ES-I3 (cell line): ENCODE measurements around the gene SLC34A3.
A peak's percentile ranks its signal among the peaks of the same experiment; 100 is the strongest.

ENCODE experiments used
- H3K36me3 ChIP-seq: 2 replicates; pipeline ENCODE4 v1.6.1; 2013; ENCODE audit warnings: mild to moderate bottlenecking, low read length, control low read depth, moderate library complexity; ENCODE audit not compliant: insufficient read depth
- H3K4me1 ChIP-seq: 2 replicates; pipeline ENCODE4 v1.6.1; 2013; ENCODE audit warnings: mild to moderate bottlenecking, control low read depth, low read length; ENCODE audit not compliant: insufficient read depth
- H3K9ac ChIP-seq: 2 replicates; pipeline ENCODE4 v1.6.1; 2013; ENCODE audit warnings: low read depth, mild to moderate bottlenecking, low read length, moderate library complexity
- H3K9me3 ChIP-seq: 2 replicates; pipeline ENCODE4 v1.6.1; 2013; ENCODE audit warnings: mild to moderate bottlenecking, low read length, moderate library complexity; ENCODE audit not compliant: control insufficient read depth, insufficient read depth

SLC34A3 gene

DNA sequence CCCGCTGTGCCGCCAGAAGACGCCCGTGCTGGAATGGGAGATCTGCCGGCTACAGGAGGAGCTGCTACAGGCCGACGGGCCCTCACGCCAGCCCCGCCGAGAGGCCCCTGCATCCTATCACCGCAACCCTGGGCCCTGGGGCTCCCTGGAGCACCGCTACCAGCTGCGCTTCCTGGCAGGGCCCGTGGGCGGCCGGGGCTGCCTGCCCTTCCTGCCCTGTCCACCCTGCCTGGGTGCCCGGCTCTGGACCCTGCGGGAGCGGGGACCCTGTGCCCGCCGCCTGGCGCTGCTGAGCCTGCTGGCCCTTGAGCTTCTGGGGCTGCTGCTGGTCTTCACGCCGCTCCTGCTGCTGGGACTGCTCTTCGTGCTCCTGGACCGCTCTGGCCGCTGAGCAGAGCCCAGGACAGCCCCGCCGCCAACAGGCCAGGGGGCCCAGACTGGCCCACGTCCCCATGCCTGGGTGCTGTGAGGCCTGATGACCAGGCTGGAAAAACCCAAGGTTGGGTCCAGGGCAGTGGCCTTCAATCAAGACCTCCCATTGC, 12.4 kb upstream of the SLC34A3 start:
- no peak overlapping the region for H3K9ac ChIP-seq
- H3K36me3 ChIP-seq = no peaks in the 10 kb centered on the region
- H3K4me1 ChIP-seq = no peaks in the 10 kb centered on the region; the same call in 1 of the 2 replicates
- no peaks in the 10 kb centered on the region for H3K9me3 ChIP-seq

DNA sequence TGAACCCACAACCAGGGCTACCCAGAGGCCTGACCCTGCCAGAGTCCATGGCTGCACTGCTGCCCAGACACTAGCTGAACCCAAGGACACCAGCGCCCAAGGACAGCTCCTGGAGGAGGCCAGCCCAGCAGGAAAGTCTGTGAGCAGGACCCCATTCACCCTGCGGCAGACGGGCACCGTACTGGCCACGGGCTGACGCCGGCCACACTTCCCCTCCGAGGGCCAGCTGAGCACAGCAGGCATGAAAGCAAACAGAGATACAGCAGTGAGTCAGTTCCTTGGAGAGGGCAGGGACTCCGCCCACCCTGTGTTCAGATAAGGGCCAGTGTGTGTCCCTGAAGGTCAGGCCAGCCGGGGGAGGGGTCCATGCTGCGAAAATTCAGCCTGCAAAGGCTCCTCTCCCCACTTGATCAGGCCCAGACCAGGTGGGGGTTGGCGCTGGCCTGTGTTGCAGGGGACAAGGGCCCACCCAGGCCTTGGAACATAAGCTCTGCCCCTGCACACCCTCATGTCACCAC, 11.9 kb upstream of the SLC34A3 start:
- no peak overlapping the region for H3K9ac ChIP-seq
- no peaks in the 10 kb centered on the region; the same call in 1 of the 2 replicates for H3K4me1 ChIP-seq
- H3K9me3 ChIP-seq = no peaks in the 10 kb centered on the region
- H3K36me3 ChIP-seq = no peaks in the 10 kb centered on the region

DNA sequence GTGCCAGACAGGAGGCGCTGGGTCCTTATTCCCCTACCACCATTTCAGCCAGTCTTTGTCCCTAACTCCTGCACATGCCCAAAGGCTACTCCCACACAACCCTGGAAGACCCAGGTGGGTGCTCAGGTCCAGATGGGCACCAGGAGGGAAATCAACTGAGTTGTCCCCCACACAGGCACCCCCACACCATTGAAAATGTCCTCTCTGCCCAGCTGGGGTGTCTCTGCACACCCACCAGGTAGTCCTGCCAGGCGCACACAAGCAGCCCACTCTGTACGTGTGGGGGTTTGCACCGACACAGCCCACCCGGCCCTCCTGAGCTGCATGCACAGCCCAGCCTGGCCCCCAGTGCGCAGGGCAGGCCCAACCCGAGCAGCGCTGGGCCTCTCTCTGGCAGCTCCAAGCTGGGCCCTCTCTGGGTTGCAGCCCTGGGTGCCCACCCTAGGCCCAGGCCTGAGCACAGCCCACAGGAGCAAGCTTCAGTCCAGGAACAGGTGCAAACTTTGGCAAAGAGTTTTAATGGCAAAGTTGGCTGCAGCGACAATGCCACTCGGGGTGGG, 10.9 kb upstream of the SLC34A3 start:
- no peaks in the 10 kb centered on the region for H3K9me3 ChIP-seq
- H3K4me1 ChIP-seq = no peaks in the 10 kb centered on the region; the same call in 1 of the 2 replicates
- H3K36me3 ChIP-seq = no peaks in the 10 kb centered on the region
- H3K9ac ChIP-seq = no peak overlapping the region

DNA sequence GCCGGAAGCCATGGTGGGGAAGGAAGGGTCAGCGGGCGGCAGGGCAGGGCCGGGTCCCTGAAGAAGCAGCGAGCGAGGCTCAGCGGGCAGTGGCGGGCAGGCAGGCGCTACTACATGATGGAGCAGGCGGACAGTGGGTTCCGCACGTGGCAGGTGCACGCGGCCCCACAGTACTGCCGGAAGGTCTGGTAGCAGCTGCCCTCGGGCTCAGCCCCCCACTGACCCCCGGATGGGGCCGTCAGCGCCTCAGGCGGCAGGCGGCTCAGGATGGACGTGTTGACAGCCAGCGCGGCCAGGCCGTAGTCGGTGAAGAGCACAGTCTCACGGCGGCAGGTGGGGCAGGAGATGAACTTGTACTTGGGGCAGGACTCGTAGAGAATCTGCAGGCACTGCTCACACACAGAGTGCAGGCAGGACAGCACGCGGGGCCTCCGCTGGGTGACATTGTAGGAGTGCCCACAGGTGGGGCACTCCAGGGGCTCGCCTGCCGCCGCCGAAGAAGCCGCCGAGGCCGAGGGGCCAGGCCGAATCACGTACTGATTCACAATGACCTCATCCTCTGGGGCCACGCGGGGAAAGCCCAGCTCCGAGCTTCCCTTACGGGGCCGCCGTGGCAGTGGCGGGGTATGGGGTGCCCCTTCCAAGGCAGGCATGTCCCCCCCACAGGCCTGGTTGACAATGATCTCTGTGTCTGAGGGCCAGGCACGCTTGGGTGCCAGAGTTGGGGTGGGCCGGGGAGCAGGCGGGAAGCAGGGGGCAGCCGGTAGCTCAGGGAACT, 10.2 kb upstream of the SLC34A3 start:
- H3K36me3 ChIP-seq = no peaks in the 10 kb centered on the region
- H3K4me1 ChIP-seq = no peaks in the 10 kb centered on the region; the same call in 1 of the 2 replicates
- H3K9ac ChIP-seq = no peak overlapping the region
- H3K9me3 ChIP-seq = no peaks in the 10 kb centered on the region

DNA sequence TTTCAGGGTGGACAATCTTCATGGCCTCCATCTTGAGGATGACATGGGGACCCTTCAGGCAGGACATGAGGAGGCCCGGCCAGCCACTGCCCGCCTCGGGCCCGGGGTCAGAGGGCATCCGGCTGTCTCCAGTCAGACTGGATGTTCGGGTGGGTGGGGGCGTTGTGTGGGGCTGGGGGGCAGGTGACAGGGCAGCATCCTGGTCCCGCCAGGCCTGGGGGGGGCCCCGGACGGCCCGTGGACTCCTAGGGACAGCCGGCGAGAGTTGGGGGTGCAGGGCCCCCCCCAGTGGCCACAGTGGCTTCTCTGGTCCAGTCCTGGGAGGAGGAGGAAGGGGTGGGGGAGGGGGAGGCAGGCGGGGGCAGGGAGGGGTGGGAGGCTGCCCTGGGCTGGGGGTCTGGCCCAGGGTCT, 9.6 kb upstream of the SLC34A3 start:
- H3K36me3 ChIP-seq = no peaks in the 10 kb centered on the region
- no peaks in the 10 kb centered on the region; the same call in 1 of the 2 replicates for H3K4me1 ChIP-seq
- H3K9ac ChIP-seq = peak overlapping the region; percentile 33; the same call in 1 of the 2 replicates
- H3K9me3 ChIP-seq = no peaks in the 10 kb centered on the region

DNA sequence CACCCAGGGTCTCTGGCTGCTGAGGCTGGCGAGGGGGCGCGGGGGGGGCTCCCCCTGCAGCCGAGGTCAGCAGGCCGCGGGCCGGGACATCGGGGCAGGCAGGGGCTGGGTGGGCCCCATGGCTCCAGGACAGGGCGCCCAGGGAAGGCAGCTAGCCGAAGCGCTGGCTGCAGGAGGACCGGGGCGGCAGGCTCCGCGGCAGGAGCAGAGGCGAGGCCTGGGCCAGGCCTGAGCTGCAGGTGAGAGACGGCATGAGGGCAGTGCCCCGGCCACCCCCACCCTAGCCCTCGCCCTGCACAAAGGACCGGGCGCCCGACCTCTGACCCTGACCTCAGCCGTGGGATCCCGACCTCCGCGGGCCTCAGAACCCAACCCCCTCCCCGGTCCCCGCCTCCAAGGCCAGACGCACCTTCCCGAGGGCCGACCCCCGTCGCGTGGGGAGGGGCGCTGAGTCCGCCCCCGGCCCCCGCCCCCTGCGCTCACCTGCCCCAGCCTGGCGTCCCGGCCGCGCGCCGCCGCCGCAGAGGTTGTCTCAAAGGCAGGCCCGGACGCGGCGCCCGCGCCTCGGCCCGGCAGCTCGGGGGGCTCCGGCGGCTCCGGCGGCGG, 9.1 kb upstream of the SLC34A3 start:
- no peaks in the 10 kb centered on the region for H3K9me3 ChIP-seq
- H3K9ac ChIP-seq = peak overlapping the region; percentile 33; the same call in 1 of the 2 replicates
- H3K36me3 ChIP-seq = no peaks in the 10 kb centered on the region
- no peaks in the 10 kb centered on the region; the same call in 1 of the 2 replicates for H3K4me1 ChIP-seq

DNA sequence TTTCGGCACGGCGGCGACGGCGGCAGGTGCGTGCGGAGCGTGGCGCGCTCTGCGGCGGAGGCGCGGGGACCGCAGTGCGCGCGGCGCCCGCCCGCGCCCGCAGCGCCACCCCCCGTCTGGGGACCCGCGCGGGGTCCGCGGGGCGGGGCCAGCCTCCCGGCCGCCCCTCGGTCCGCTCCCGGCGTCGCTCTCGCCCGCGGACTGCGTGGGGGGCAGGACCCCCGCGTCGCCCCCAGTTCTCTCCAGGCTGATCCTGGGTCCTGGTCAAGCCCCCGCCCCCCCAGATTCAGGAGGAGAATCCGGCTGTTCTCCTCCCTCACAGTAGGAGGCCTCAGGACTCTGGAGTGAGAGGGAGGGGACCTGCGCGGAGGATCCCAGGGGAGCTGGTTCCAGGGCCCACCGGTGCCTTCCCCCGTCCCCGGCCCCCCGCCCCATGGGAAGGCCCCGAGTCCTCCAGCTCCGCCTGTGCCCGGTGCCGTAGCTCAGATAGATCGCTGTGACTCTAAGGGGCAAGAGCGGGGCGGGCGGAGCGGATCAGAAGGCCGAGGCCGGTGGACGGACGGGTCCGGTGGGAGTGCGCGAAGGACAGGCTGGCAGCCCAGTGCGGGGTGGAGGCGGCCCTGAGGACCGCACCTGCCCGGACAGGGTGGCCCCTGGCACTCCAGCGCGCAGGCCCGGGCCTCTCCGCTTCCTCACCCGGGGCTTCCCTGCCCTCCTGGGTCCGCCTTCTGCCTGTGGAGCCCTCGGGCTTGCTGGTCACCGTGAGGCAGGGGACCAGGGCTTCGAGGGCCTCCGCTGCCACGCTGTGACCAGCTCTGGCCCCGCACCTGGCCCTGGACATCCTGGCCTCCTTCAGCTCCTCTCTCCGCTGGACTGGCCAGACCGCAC, 8.3 kb upstream of the SLC34A3 start, which contains the start of gene RNF208:
TSS of gene RNF208 (minus strand) at position 51 of the 888 bp plus-strand sequence. CDS start 1,028 bp downstream, outside the sequence.
- H3K4me1 ChIP-seq = no peaks in the 10 kb centered on the region; the same call in 1 of the 2 replicates
- H3K9ac ChIP-seq = peak within 1 kb of the TSS; percentile 59
- H3K36me3 ChIP-seq = no peaks in the 10 kb centered on the region

DNA sequence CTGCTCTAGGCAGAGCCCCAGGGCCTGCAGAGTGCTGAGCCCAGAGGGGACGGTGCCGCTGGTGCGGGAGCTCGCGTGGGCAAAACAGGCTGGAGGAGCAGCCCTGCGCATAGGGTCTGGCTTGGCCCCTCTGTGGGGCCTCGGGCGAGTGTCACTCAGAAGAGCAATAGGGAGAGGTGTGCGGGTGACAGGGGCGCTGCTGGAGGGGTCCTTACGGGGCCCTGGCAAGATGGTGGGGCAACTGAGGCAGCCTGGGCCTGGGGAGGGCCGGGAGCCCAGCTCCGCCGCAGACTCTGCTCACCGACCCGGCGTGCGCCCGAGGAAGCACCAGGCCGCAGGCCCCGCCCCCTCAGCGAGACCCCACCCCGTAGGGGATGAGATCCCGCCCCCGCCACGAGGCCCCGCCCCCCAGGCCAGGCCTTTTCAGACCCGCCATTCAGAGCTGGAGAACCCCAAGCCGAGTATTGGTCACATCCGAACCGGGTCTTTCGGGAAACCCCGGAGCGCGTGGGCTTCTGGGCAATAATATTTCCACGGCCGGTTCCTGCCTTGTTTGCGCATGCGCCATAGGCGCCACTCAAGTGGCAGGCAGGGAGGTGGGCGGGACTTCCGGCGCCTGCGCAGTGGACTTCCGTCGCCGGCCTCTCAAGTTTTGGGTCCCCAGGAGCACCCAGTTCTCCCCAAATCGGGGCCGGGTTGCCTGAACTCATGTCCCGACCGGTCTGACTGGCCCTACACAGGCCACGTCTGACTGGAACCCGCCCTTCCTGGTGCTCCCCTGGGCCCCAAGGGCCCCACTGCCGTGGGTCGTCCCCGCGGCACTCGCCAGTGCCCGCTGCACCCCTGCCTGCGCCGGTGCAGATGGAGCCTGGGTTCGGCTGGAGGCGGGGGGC, 7.4 kb upstream of the SLC34A3 start:
- Histone ChIP-seq H3K9ac (peak overlapping the region; percentile 93), H3K36me3 (no peaks in the 10 kb centered on the region), H3K4me1 (no peaks in the 10 kb centered on the region; the same call in 1 of the 2 replicates), H3K9me3 (no peaks in the 10 kb centered on the region)

More for the DNA sequence above, 8.3 kb upstream of the SLC34A3 start, which contains the start of gene RNF208:
- no peaks in the 10 kb centered on the region for H3K9me3 ChIP-seq

DNA sequence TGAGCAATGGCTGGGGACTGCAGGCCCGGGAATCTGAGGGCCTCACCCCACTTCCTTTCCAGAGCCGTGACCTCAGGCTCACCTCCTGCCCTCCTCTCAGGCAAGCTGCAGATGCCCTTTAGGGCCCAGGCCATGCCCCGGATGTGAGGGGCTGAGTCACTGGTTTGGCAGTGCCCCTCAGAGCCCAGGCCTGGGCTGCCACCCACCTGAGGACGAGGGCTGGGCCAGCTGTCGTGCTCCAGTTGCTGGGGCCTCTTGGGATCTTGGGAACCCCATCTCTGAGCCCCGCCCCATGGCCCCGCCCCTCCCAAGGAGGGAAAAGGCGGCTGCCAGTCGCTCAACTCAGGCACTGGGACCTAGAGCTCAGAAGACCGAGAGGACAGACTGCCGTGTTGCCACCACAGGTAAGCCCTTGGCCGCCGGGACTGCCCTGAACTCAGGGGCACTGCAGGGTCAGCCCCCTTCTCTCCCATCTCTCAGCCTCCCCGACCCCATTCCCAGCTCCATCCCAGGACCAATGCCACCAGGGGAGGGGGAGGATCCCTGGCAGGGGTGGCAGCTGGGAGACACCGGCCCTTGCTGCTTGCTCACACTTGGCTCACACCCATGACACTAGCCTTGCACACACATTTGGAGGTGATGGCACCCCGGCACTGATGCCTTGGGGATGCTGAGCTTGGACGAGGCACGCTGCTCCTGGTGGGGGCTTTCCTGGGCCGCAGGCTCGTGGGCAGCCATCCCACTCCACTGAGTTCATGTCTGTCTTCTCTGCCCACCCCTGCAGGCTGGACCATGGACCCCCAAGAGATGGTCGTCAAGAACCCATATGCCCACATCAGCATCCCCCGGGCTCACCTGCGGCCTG, 5.6 kb upstream of the SLC34A3 start, which contains the start of gene CYSRT1:
TSS of gene CYSRT1 (plus strand) at position 345 of the 865 bp plus-strand sequence. CDS start at position 793, 448 bp downstream.
- H3K36me3 ChIP-seq = no peaks in the 10 kb centered on the region
- no peaks in the 10 kb centered on the region for H3K4me1 ChIP-seq
- no peaks in the 10 kb centered on the region for H3K9me3 ChIP-seq
- peak within 1 kb of the TSS; percentile 93 for H3K9ac ChIP-seq

DNA sequence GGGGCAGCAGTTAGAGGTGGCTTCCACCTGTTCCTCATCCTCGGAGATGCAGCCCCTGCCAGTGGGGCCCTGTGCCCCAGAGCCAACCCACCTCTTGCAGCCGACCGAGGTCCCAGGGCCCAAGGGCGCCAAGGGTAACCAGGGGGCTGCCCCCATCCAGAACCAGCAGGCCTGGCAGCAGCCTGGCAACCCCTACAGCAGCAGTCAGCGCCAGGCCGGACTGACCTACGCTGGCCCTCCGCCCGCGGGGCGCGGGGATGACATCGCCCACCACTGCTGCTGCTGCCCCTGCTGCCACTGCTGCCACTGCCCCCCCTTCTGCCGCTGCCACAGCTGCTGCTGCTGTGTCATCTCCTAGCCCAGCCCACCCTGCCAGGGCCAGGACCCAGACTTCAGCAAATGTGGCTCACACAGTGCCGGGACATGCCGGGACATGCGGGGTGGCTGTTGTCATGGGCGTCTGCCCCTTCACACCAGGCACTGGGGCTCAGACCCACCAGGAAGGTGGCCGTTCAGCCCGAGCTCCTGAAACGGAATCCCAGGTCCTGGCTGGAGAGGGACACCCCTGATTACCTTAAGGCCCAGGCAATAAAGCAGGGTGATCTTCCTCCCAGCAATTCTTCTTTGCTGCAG, 4.9 kb upstream of the SLC34A3 start:
- H3K4me1 ChIP-seq = no peaks in the 10 kb centered on the region
- H3K9me3 ChIP-seq = no peaks in the 10 kb centered on the region
- no peaks in the 10 kb centered on the region for H3K36me3 ChIP-seq
- H3K9ac ChIP-seq = no peak overlapping the region

DNA sequence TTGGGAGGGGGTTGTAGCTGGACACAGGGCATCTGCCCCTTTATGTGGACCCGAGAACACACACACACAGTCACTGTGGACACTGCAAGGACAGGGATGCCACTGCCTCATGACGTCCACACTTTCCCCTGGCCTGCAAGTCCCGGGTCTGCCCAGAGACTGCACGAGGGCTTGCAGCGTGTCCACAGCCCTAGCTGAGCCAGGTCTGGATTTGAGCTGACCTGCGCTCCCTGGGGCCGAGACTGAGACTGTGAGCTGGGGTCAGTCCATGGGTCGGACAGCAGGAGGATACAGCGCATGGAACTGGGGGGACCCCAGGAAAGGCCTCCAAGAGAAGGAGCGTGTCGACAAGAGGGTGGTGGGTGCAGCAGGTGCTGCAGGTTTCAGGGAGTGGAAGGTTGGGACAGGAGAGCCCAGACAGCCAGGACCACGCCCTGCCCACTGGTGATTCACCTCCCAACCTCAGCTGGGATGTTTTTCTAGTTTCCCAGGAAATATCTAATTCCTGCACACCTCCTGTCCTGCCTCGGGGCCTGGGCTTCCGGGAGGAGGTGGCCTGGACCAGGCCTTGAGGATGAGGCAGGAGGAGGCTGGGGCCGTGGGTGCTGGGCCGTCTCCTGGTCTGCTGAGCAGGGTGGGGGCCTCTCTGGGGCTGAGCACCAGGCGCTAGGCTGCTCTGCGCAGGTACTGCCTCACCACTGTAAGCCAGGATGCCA, 4.2 kb upstream of the SLC34A3 start:
- no peaks in the 10 kb centered on the region for H3K36me3 ChIP-seq
- no peak overlapping the region for H3K9ac ChIP-seq
- no peaks in the 10 kb centered on the region for H3K4me1 ChIP-seq
- H3K9me3 ChIP-seq = no peaks in the 10 kb centered on the region
